Kidney epithelial cell (primary cell): ENCODE results near the gene TRNP1. TPM values are rescaled to one million over a fixed set of nuclear protein-coding genes. Genes with fewer than 3 reads are reported as not detected.

Source experiments
- DNase-seq: peaks from one replicate; pipeline ENCODE4 v3.0.0-alpha.2; 2010; ENCODE audit warnings: low read depth
- H3K27me3 ChIP-seq: 2 replicates; pipeline ENCODE4 v1.6.0; 2011; ENCODE audit warnings: low read length; ENCODE audit not compliant: control insufficient read depth, insufficient read depth
- H3K36me3 ChIP-seq: 2 replicates; pipeline ENCODE4 v1.5.1; 2011; ENCODE audit warnings: low read length; ENCODE audit not compliant: control insufficient read depth, insufficient read depth
- H3K4me3 ChIP-seq: 2 replicates; pipeline ENCODE4 v1.5.1; 2011; ENCODE audit warnings: low read depth, mild to moderate bottlenecking, control low read depth, low read length
- CTCF ChIP-seq: IDR thresholded peaks from 2 replicates; pipeline ENCODE4 v1.5.1; 2011; ENCODE audit warnings: mild to moderate bottlenecking, moderate library complexity, low read length, control low read depth, inconsistent platforms; ENCODE audit not compliant: insufficient read depth, poor library complexity, severe bottlenecking
- total RNA-seq: library from RNA; depleted of rRNA; stranded (reverse); fragments of >200 nt; gene quantifications from 2 replicates; pipeline ENCODE4 v1.2.3, GENCODE V29; 2015

Gene TRNP1
- total RNA-seq, 1 donor from 2014 or later, result 127 TPM

DNA sequence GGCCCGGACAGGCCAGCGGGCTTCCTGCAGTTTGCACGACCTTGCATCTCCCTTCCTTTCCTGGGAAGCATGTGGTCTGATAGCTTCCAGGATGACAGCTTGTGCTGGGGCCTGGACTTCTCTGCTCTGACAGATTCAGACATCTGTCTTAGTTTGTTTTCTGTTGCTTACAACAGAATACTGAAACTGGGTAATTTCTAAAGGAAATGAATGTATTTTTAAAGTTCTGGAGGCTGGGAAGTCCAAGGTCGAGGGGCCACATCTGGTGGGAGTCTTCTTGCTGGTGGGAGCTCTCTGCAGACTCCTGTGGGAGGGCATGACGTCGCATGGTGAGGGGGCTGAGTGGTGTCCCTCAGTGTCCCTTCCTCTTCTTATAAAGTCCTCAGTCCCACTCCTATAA, 54.4 kb downstream of the TRNP1 start:
- no peak overlapping the region for H3K4me3 ChIP-seq
- TF ChIP-seq CTCF, result no peak
- DNase-seq, result no peak
- H3K36me3 ChIP-seq, result no peaks in the 10 kb centered on the region
- no peaks in the 10 kb centered on the region for H3K27me3 ChIP-seq

DNA sequence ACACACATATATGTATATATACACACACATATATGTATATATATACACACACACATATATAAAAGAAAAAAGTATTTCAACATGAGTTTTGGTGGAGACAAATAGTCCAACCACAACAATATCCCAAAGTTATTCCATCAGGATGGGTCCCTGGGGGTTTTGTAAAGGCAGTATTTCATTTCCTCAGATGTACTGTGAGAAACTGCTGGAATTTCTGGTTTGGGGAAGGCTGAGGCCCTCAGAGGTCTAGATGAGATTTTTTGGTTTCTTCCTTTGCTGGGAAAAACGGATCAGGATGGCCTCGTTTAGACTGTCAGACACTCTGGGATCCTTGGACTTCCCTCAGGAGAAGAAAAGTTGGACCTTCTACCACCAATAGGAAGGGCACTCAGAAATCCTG, 55.6 kb downstream of the TRNP1 start:
- DNase-seq, result no peak
- Histone ChIP-seq H3K27me3 (no peaks in the 10 kb centered on the region), H3K4me3 (no peak overlapping the region), H3K36me3 (no peaks in the 10 kb centered on the region)
- no peak for TF ChIP-seq CTCF

DNA sequence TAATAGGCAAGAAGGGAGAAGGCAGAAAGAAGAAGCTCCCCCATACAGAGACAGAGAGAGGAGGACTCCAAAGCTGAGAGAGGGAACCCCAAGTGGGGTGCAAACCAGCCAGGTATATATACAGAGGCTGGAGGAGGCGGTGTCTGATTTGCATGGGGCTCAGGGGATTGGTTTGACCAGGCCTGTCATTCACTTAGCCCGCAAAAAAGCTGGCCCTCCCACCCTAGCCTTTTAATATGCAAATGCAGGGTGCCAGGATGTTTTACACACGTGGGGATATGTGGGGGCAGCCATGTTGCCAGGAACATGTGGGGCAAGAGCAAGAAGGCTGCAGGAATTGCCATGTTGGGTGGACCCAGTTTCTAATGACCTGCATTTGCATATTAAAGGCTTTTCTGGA, 56.1 kb downstream of the TRNP1 start:
- no peaks in the 10 kb centered on the region for H3K36me3 ChIP-seq
- no peak overlapping the region for H3K4me3 ChIP-seq
- H3K27me3 ChIP-seq, result no peaks in the 10 kb centered on the region
- no peak for DNase-seq
- TF ChIP-seq CTCF, result no peak

Other genes starting within 250 kb of the TRNP1 start
- gene PIGV, start 205.7 kb upstream of the TRNP1 start, total RNA-seq, result 8.5 and 11.5 TPM in 2 replicates
- gene ZDHHC18, start 167.0 kb upstream of the TRNP1 start, total RNA-seq, result 24.2 and 27.0 TPM in 2 replicates
- 85.8 and 89.0 TPM in 2 replicates for gene SFN, start 130.5 kb upstream of the TRNP1 start, total RNA-seq
- 9.5 and 11.0 TPM in 2 replicates for gene GPN2, start 103.4 kb upstream of the TRNP1 start, total RNA-seq
- gene GPATCH3, start 93.2 kb upstream of the TRNP1 start, total RNA-seq, result 12.1 and 16.2 TPM in 2 replicates
- not detected in 2 replicates for gene NR0B2, start 79.7 kb upstream of the TRNP1 start, total RNA-seq
- 102 and 123 TPM in 2 replicates for gene NUDC, start 71.9 kb upstream of the TRNP1 start, total RNA-seq
- gene KDF1, start 33.2 kb upstream of the TRNP1 start, total RNA-seq, result 10.3 and 11.0 TPM in 2 replicates
- gene TENT5B, start 19.2 kb downstream of the TRNP1 start, total RNA-seq, result 1.9 and 2.2 TPM in 2 replicates
- gene SLC9A1, start 161.4 kb downstream of the TRNP1 start, total RNA-seq, result 37.7 and 57.1 TPM in 2 replicates
- gene WDTC1, start 240.9 kb downstream of the TRNP1 start, total RNA-seq, result 28.6 and 38.7 TPM in 2 replicates